ENCODE measurements around the gene NEXN.

DNA sequence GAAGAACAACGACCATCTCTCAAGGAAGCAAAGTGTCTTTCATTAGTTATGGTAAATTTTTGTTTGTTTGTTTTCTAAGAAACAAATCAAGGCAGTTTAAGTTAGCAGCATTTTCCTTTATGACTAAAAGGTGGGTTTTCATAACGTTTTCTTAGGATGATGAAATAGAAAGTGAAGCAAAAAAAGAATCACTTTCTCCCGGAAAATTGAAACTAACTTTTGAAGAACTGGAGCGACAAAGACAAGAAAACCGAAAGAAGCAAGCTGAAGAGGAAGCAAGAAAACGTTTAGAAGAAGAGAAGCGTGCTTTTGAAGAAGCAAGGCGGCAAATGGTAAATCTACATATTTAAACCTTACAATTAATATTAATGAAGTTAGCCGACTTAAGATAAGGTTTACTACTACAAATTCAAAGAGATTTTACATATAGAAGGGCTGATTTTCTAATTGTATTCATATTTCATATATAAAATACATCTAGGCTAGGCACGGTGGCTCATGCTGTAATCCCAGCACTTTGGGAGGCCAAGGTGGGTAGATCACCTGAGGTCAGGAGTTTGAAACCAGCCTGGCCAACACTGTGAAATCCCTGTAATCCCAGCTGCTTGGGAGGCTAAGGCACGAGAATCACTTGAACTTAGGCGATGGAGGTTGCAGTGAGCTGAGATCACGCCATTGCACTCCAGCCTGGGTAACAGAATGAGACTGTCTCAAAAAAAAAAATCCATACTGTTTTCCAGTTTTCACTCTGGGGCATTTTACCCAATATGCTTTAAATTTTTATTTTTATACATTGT lies 38.3 kb downstream of the NEXN start:
- TF ChIP-seq, protein P1, sequence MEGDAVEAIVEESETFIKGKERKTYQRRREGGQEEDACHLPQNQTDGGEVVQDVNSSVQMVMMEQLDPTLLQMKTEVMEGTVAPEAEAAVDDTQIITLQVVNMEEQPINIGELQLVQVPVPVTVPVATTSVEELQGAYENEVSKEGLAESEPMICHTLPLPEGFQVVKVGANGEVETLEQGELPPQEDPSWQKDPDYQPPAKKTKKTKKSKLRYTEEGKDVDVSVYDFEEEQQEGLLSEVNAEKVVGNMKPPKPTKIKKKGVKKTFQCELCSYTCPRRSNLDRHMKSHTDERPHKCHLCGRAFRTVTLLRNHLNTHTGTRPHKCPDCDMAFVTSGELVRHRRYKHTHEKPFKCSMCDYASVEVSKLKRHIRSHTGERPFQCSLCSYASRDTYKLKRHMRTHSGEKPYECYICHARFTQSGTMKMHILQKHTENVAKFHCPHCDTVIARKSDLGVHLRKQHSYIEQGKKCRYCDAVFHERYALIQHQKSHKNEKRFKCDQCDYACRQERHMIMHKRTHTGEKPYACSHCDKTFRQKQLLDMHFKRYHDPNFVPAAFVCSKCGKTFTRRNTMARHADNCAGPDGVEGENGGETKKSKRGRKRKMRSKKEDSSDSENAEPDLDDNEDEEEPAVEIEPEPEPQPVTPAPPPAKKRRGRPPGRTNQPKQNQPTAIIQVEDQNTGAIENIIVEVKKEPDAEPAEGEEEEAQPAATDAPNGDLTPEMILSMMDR (IDR thresholded peaks at IDR 0.05): no peak
- no peak for TF ChIP-seq POLR2A (IDR thresholded peaks at IDR 0.05)

Data from right lobe of liver (tissue), 4 donors.